ENCODE results near the gene PCDHA4. TPM values are rescaled to one million over a fixed set of nuclear protein-coding genes. Genes with fewer than 3 reads are reported as not detected.

PCDHA4 gene
- total and polyA plus RNA-seq, 2 of the 13 experiments (the other 11 are each of a cell fraction or from before 2014, with no cell fraction given) = not detected

DNA sequence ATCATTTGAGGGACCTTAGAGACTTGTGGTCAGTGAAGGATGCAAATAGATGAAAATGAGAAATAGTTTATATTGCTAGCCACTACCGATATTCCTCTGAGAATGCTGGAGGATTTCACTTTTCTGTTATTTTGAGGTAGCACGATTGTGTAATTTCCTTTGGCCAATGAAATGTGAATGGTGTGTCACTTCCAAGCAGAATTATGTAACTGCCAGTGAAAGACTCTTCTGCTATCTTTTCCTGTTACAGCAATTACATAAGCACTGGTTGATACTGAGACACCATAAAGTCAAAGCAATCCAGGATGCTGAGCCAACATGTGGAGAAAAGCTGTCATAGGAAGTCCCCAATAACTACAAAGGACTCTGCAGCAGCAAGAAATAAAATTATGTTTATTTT lies 15.8 kb upstream of the PCDHA4 start:
- Histone ChIP-seq H3K27ac (ENCODE audit: extremely low read length, insufficient read depth, low read length) (no peak overlapping the region), H2AFZ (ENCODE audit: low read length) (no peak overlapping the region), H3K36me3 (replicated peaks in 1 of 2; ENCODE audit: control insufficient read depth in 1 of 2, insufficient read depth in 2 of 2, low read length in 2 of 2) (no peaks in the 10 kb centered on the region), H3K9ac (ENCODE audit: insufficient read depth, low read depth, low read length) (no peak overlapping the region), H3K4me2 (ENCODE audit: low read depth, low read length) (no peak overlapping the region), H3K27me3 (ENCODE audit: control insufficient read depth in 1 of 2, insufficient read depth in 2 of 2, low read length in 2 of 2) (no peaks in the 10 kb centered on the region), H3K4me3 (replicated peaks in 1 of 3; ENCODE audit: insufficient read depth in 1 of 3, low read depth in 2 of 3, low read length in 3 of 3) (no peak overlapping the region), H3K9me3 (ENCODE audit: low read length) (peaks cover 54% of the 10 kb centered on the region), H3K79me2 (ENCODE audit: insufficient read depth, low read length) (no peaks in the 10 kb centered on the region), H4K20me1 (ENCODE audit: insufficient read depth, low read length) (no peaks in the 10 kb centered on the region), H3K4me1 (ENCODE audit: insufficient read depth, low read length) (no peaks in the 10 kb centered on the region)
- in situ Hi-C loops (cut with HindIII; ENCODE audit: extremely low pct_ligation_motif_present, low pct_unique_long_range_greater_than_20kb) (no loop called here), intact Hi-C loops (cut with micrococcal nuclease; ENCODE audit: unreplicated experiment) (no loop called here)
- POLR2A ChIA-PET = no interaction called here
- ATAC-seq = no peak
- DNase-seq (ENCODE audit: low spot score) = no peak
- CTCF ChIA-PET (ENCODE audit: low intra/inter-chr PET ratio, low total read pairs) = no interaction called here
- WGBS (ENCODE audit: low lambda C conversion rate) = 0% methylated on average over 2 of the region's 2 CpGs
- BruUV-seq (replicated peaks) = no TSS peak
- no peak for FAIRE-seq
- TF ChIP-seq, protein P1, sequence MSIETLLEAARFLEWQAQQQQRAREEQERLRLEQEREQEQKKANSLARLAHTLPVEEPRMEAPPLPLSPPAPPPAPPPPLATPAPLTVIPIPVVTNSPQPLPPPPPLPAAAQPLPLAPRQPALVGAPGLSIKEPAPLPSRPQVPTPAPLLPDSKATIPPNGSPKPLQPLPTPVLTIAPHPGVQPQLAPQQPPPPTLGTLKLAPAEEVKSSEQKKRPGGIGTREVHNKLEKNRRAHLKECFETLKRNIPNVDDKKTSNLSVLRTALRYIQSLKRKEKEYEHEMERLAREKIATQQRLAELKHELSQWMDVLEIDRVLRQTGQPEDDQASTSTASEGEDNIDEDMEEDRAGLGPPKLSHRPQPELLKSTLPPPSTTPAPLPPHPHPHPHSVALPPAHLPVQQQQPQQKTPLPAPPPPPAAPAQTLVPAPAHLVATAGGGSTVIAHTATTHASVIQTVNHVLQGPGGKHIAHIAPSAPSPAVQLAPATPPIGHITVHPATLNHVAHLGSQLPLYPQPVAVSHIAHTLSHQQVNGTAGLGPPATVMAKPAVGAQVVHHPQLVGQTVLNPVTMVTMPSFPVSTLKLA (IDR thresholded peaks at IDR 0.05) = no peak
- TF ChIP-seq ZNF557 (CRISPR knock-in tag; IDR thresholded peaks at IDR 0.05) = no peak
- no peak for TF ChIP-seq NR3C1 (CRISPR knock-in tag; IDR thresholded peaks at IDR 0.05)
- no peak for TF ChIP-seq HNRNPK (IDR thresholded peaks at IDR 0.05; ENCODE audit: low read depth, low read length, poor library complexity, severe bottlenecking)
- TF ChIP-seq, protein P2, sequence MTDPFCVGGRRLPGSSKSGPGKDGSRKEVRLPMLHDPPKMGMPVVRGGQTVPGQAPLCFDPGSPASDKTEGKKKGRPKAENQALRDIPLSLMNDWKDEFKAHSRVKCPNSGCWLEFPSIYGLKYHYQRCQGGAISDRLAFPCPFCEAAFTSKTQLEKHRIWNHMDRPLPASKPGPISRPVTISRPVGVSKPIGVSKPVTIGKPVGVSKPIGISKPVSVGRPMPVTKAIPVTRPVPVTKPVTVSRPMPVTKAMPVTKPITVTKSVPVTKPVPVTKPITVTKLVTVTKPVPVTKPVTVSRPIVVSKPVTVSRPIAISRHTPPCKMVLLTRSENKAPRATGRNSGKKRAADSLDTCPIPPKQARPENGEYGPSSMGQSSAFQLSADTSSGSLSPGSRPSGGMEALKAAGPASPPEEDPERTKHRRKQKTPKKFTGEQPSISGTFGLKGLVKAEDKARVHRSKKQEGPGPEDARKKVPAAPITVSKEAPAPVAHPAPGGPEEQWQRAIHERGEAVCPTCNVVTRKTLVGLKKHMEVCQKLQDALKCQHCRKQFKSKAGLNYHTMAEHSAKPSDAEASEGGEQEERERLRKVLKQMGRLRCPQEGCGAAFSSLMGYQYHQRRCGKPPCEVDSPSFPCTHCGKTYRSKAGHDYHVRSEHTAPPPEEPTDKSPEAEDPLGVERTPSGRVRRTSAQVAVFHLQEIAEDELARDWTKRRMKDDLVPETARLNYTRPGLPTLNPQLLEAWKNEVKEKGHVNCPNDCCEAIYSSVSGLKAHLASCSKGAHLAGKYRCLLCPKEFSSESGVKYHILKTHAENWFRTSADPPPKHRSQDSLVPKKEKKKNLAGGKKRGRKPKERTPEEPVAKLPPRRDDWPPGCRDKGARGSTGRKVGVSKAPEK (CRISPR knock-in tag; IDR thresholded peaks at IDR 0.05; ENCODE audit: borderline replicate concordance) = no peak
- no peak for TF ChIP-seq XBP1 (CRISPR knock-in tag; IDR thresholded peaks at IDR 0.05)
- no peak for TF ChIP-seq NONO (IDR thresholded peaks at IDR 0.05)
- no peak for TF ChIP-seq NONO (CRISPR knock-in tag; conservative IDR thresholded peaks at IDR 0.05)
- TF ChIP-seq, protein P3, sequence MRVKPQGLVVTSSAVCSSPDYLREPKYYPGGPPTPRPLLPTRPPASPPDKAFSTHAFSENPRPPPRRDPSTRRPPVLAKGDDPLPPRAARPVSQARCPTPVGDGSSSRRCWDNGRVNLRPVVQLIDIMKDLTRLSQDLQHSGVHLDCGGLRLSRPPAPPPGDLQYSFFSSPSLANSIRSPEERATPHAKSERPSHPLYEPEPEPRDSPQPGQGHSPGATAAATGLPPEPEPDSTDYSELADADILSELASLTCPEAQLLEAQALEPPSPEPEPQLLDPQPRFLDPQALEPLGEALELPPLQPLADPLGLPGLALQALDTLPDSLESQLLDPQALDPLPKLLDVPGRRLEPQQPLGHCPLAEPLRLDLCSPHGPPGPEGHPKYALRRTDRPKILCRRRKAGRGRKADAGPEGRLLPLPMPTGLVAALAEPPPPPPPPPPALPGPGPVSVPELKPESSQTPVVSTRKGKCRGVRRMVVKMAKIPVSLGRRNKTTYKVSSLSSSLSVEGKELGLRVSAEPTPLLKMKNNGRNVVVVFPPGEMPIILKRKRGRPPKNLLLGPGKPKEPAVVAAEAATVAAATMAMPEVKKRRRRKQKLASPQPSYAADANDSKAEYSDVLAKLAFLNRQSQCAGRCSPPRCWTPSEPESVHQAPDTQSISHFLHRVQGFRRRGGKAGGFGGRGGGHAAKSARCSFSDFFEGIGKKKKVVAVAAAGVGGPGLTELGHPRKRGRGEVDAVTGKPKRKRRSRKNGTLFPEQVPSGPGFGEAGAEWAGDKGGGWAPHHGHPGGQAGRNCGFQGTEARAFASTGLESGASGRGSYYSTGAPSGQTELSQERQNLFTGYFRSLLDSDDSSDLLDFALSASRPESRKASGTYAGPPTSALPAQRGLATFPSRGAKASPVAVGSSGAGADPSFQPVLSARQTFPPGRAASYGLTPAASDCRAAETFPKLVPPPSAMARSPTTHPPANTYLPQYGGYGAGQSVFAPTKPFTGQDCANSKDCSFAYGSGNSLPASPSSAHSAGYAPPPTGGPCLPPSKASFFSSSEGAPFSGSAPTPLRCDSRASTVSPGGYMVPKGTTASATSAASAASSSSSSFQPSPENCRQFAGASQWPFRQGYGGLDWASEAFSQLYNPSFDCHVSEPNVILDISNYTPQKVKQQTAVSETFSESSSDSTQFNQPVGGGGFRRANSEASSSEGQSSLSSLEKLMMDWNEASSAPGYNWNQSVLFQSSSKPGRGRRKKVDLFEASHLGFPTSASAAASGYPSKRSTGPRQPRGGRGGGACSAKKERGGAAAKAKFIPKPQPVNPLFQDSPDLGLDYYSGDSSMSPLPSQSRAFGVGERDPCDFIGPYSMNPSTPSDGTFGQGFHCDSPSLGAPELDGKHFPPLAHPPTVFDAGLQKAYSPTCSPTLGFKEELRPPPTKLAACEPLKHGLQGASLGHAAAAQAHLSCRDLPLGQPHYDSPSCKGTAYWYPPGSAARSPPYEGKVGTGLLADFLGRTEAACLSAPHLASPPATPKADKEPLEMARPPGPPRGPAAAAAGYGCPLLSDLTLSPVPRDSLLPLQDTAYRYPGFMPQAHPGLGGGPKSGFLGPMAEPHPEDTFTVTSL (CRISPR knock-in tag; IDR thresholded peaks at IDR 0.05; ENCODE audit: borderline replicate concordance) = no peak
- TF ChIP-seq ATRX (CRISPR knock-in tag; IDR thresholded peaks at IDR 0.05; ENCODE audit: borderline replicate concordance) = no peak
- no peak for TF ChIP-seq ZNF230 (CRISPR knock-in tag; IDR thresholded peaks at IDR 0.05)
- TF ChIP-seq POLR2AphosphoS5 (IDR thresholded peaks at IDR 0.05; ENCODE audit: low read depth, low read length) = no peak
- no peak for TF ChIP-seq ZBTB42 (CRISPR knock-in tag; IDR thresholded peaks at IDR 0.05)

Data from HepG2 (cell line).